Measurements from ENCODE around the gene LRRC4C. TPM values are rescaled to one million over a fixed set of nuclear protein-coding genes. Genes with fewer than 3 reads are reported as not detected.

The LRRC4C gene
- total RNA-seq, 2 experiments from 2014 or later: not detected

DNA sequence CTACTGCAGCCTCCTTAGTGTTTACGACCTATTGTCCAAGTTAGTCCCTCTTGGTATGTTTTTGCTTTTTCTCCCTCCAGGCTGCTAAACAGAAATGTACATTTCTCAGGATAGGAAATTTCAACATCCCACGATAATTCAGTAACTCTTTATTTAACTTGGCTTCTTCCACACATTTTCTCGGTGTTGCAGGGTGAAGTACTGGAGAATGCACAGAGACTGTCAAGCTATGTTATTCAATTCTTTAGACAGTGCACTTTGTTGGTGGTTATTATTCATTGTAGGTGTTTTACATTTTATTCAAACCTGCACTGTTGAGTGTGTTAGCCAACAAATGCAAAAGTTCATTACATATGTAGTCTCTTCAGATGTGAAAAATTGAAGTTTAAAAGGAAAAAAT lies 839.8 kb downstream of the LRRC4C start:
- Mint-ChIP-seq H3K4me3 (no peak overlapping the region), H3K36me3 (ENCODE audit: low read depth) (no peaks in the 10 kb centered on the region), H3K27me3 (no peaks in the 10 kb centered on the region), H3K9me3 (peaks cover 13% of the 10 kb centered on the region), H3K4me1 (ENCODE audit: low read depth) (no peaks in the 10 kb centered on the region), H3K27ac (no peak overlapping the region)
- H3K27me3 ChIP-seq (ENCODE audit: control insufficient read depth in 1 of 2, insufficient read depth in 2 of 2, low read length in 2 of 2): no peaks in the 10 kb centered on the region
- CTCF ChIA-PET: no interaction called here
- TF ChIP-seq, protein P1, sequence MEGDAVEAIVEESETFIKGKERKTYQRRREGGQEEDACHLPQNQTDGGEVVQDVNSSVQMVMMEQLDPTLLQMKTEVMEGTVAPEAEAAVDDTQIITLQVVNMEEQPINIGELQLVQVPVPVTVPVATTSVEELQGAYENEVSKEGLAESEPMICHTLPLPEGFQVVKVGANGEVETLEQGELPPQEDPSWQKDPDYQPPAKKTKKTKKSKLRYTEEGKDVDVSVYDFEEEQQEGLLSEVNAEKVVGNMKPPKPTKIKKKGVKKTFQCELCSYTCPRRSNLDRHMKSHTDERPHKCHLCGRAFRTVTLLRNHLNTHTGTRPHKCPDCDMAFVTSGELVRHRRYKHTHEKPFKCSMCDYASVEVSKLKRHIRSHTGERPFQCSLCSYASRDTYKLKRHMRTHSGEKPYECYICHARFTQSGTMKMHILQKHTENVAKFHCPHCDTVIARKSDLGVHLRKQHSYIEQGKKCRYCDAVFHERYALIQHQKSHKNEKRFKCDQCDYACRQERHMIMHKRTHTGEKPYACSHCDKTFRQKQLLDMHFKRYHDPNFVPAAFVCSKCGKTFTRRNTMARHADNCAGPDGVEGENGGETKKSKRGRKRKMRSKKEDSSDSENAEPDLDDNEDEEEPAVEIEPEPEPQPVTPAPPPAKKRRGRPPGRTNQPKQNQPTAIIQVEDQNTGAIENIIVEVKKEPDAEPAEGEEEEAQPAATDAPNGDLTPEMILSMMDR (IDR thresholded peaks at IDR 0.05): no peak
- no peak for DNase-seq
- peaks cover 0 to 4% of the 10 kb centered on the region in 2 experiments for H3K9me3 ChIP-seq (ENCODE audit: control insufficient read depth in 1 of 2, insufficient read depth in 1 of 2, low read length in 2 of 2)
- H3K4me3 ChIP-seq (ENCODE audit: low read length): no peak overlapping the region
- POLR2A ChIA-PET: no interaction called here
- H3K27ac ChIP-seq (ENCODE audit: low read depth in 1 of 2, low read length in 2 of 2): no peak overlapping the region
- no peak for ATAC-seq (ENCODE audit: poor library complexity)
- H3K36me3 ChIP-seq (ENCODE audit: insufficient read depth, low read length): no peaks in the 10 kb centered on the region
- H3K4me1 ChIP-seq (ENCODE audit: insufficient read depth, low read length): no peaks in the 10 kb centered on the region
- intact Hi-C loops (cut with DNase I, micrococcal nuclease): no loop called here

DNA sequence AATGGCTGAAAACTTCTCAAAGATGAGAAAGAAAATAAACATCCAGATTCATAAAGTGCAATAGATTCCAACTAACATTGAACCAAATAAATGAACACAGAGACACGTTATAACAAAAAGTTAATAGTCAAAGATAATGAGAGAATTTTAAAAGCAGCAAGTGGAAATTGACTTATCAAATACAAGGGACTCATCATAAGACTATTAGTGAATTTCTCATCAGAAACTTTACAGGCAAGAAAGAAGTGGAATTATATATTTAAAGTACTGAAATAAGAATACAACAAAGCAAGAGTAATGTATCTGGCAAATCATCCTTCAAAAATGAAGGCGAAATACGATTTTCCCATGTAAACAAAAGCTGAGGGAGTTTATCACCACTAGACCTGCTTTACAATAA lies 852.7 kb downstream of the LRRC4C start:
- CTCF ChIA-PET: no interaction called here
- TF ChIP-seq, protein P1 (IDR thresholded peaks at IDR 0.05): no peak
- H3K4me1 Mint-ChIP-seq (ENCODE audit: low read depth): no peaks in the 10 kb centered on the region

DNA sequence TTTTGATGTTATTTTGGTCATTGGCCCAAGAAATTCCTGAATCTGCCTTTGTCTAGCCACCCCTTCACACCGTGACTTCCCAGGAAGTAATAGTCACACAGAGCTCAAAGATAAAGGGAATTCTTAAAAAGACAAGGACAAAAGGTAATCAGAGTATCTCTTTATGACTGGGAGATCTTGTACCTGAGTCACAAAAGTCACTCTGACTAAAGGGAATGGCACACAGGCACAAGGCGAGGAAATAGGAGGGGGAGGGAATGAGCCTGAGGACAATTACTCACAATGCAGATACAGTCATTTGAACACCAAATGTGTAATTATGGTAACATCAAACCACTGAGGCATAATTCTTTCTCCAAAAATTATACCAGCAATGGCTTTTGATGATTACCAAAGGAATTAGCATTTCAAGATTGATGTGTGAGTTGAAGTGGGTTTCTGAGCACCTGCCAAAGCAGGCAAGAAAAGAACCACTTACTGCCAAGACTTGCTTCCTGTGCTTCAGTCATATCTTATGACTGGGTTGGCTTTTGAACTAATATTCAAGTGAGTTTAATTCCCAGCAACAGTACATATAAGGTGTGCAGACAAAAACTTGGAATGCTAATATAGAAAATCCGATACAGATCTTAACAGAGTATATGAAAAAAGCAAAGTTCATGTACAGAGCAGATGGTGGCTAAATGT lies 856.4 kb downstream of the LRRC4C start:
- intact Hi-C loops (cut with DNase I, micrococcal nuclease): no loop called here
- Histone ChIP-seq H3K27ac (ENCODE audit: low read depth in 1 of 2, low read length in 2 of 2) (no peak overlapping the region), H3K9me3 (ENCODE audit: control insufficient read depth in 1 of 2, insufficient read depth in 1 of 2, low read length in 2 of 2) (peaks cover 0 to 13% of the 10 kb centered on the region in 2 experiments), H3K4me3 (ENCODE audit: low read length) (no peak overlapping the region), H3K27me3 (ENCODE audit: control insufficient read depth in 1 of 2, insufficient read depth in 2 of 2, low read length in 2 of 2) (no peaks in the 10 kb centered on the region), H3K36me3 (ENCODE audit: insufficient read depth, low read length) (no peaks in the 10 kb centered on the region), H3K4me1 (ENCODE audit: insufficient read depth, low read length) (no peaks in the 10 kb centered on the region)
- H3K27me3 Mint-ChIP-seq: no peaks in the 10 kb centered on the region
- no peak for ATAC-seq (ENCODE audit: poor library complexity)
- H3K36me3 Mint-ChIP-seq (ENCODE audit: low read depth): no peaks in the 10 kb centered on the region
- TF ChIP-seq, protein P1 (IDR thresholded peaks at IDR 0.05): no peak
- ChIA-PET POLR2A (no interaction called here), CTCF (no interaction called here)
- H3K4me1 Mint-ChIP-seq (ENCODE audit: low read depth): no peaks in the 10 kb centered on the region
- H3K9me3 Mint-ChIP-seq: peaks cover 17% of the 10 kb centered on the region
- no peak for DNase-seq
- no peak overlapping the region for H3K27ac Mint-ChIP-seq
- no peak overlapping the region for H3K4me3 Mint-ChIP-seq

More for the DNA sequence above, 852.7 kb downstream of the LRRC4C start:
- no peak overlapping the region for H3K27ac ChIP-seq (ENCODE audit: low read depth in 1 of 2, low read length in 2 of 2)
- no peaks in the 10 kb centered on the region for H3K27me3 ChIP-seq (ENCODE audit: control insufficient read depth in 1 of 2, insufficient read depth in 2 of 2, low read length in 2 of 2)
- H3K36me3 Mint-ChIP-seq (ENCODE audit: low read depth): no peaks in the 10 kb centered on the region
- no peaks in the 10 kb centered on the region for H3K4me1 ChIP-seq (ENCODE audit: insufficient read depth, low read length)
- POLR2A ChIA-PET: no interaction called here
- ATAC-seq (ENCODE audit: poor library complexity): no peak
- peaks cover 19% of the 10 kb centered on the region for H3K9me3 Mint-ChIP-seq
- no peak for DNase-seq
- H3K27ac Mint-ChIP-seq: no peak overlapping the region
- H3K4me3 Mint-ChIP-seq: no peak overlapping the region
- no peaks in the 10 kb centered on the region for H3K36me3 ChIP-seq (ENCODE audit: insufficient read depth, low read length)
- H3K27me3 Mint-ChIP-seq: no peaks in the 10 kb centered on the region
- peaks cover 0 to 11% of the 10 kb centered on the region in 2 experiments for H3K9me3 ChIP-seq (ENCODE audit: control insufficient read depth in 1 of 2, insufficient read depth in 1 of 2, low read length in 2 of 2)
- H3K4me3 ChIP-seq (ENCODE audit: low read length): no peak overlapping the region
- intact Hi-C loops (cut with DNase I, micrococcal nuclease): no loop called here

Data from CD4-positive, alpha-beta T cell (primary cell).